Duodenal mucosa (tissue), 2 donors: ENCODE measurements around the gene ITK.
"Not testable (repeated sequence)": the region's sequence is repeated elsewhere in the genome, so short reads cannot be mapped to it uniquely, and the experiment has no call there.

Experiments used
- H3K27ac ChIP-seq: one replicate; pipeline ENCODE4 v1.7.0; 2013; ENCODE audit warnings: low read depth, low read length
- H3K27me3 ChIP-seq, 2 donors: one replicate each; pipeline ENCODE4 v1.7.0; 2013; ENCODE audit warnings: low read length in 2 of 2, control low read depth in 1 of 2; ENCODE audit not compliant: insufficient read depth in 2 of 2, control insufficient read depth in 1 of 2
- H3K36me3 ChIP-seq, 2 donors: one replicate each; pipeline ENCODE4 v1.7.0; 2013; ENCODE audit warnings: low read length in 2 of 2, control low read depth in 1 of 2; ENCODE audit not compliant: insufficient read depth in 2 of 2, control insufficient read depth in 1 of 2
- H3K4me1 ChIP-seq, 2 donors: one replicate each; pipeline ENCODE4 v1.7.0; 2013; ENCODE audit warnings: low read length in 2 of 2, control low read depth in 1 of 2; ENCODE audit not compliant: insufficient read depth in 2 of 2, control insufficient read depth in 1 of 2
- H3K4me3 ChIP-seq, 2 donors: one replicate each; pipeline ENCODE4 v1.7.0; 2013; ENCODE audit warnings: low read length in 2 of 2, low read depth in 1 of 2
- H3K9ac ChIP-seq, 2 donors: one replicate each; pipeline ENCODE4 v1.7.0; 2013; ENCODE audit warnings: low read length in 2 of 2, low read depth in 1 of 2
- H3K9me3 ChIP-seq, 2 donors: one replicate each; pipeline ENCODE4 v1.7.0; 2013; ENCODE audit warnings: low read length in 2 of 2, control low read depth in 1 of 2; ENCODE audit not compliant: control insufficient read depth in 1 of 2

The ITK gene

DNA sequence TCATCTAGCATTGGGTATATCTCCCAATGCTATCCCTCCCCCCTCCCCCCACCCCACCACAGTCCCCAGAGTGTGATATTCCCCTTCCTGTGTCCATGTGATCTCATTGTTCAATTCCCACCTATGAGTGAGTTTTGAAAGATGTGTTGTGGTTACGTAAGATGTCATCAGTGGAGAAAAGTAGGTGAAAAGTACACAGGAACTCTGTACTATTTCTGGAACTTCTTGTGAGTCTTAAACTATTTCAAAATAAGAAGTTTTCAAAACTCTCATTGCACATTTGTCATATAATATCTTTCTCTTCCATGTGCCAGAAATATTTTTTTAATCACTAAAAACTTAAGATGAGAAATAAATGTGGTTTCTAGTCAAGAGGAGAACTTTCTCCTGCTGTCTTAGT is 30.0 kb downstream of the ITK start:
- H3K4me3 ChIP-seq, H3K27me3 ChIP-seq, H3K9ac ChIP-seq, H3K36me3 ChIP-seq, H3K9me3 ChIP-seq, H3K27ac ChIP-seq, H3K4me1 ChIP-seq: not testable (repeated sequence)

DNA sequence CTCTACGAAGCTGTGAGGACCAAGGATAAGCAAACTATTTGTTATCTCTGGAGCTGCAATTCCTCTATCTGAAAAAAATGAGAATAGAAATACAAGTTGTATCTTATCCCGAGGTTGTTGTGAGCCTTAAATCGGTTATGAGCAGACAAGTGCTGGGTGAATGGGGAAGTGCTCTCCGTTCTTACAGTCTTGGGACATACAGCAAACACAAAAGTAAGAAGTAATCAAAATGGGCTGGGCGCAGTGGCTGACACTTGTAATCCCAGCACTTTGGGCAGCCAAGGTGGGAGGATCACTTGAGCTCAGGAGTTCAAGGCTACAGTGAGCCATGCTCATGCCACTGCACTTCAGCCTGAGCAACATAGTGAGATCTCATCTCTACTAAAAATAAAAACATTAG is 31.7 kb downstream of the ITK start:
- Histone ChIP-seq H3K27me3 (no peaks in the 10 kb centered on the region), H3K4me1 (peaks cover 0 to 9% of the 10 kb centered on the region in 2 donors), H3K27ac (no peak overlapping the region), H3K36me3 (no peaks in the 10 kb centered on the region), H3K9ac (no peak overlapping the region), H3K9me3 (no peaks in the 10 kb centered on the region), H3K4me3 (no peak overlapping the region)

DNA sequence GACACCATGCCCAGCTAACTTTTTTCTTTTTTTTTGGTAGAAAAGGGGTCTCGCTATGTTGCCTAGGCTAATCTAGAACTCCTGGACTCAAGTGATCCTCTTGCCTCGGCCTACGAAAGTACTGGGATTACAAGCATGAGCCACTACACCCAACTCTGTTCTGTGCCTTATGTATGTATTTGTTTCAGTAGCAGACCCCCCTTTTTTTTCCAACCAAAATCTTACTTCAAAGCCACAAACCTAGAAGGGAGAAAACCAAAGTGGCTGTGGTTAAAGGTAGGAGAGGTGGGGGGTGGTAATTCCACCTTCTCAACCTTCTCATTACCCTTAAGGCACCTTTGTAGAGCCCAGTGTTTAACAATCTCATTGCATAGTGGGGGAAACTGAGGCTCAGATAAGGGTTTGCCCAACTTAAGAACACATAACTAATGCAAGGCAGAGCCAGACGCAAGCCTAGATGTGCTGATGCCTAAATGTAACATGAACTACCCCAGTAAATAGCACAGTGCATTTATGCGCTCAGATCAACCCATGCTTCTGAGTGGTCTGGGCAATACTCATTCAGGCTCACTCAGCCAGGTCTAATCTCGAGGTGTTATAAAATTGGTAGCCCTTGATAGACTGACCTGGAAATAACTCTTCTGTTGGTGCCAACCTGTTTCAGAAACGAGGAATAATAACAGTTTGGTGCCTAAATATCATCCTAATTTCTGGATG is 33.0 kb downstream of the ITK start:
- H3K27me3 ChIP-seq, result no peaks in the 10 kb centered on the region
- no peaks in the 10 kb centered on the region for H3K36me3 ChIP-seq
- peaks cover 0 to 9% of the 10 kb centered on the region in 2 donors for H3K4me1 ChIP-seq
- no peak overlapping the region for H3K4me3 ChIP-seq
- H3K9me3 ChIP-seq, result no peaks in the 10 kb centered on the region
- no peak overlapping the region for H3K27ac ChIP-seq
- H3K9ac ChIP-seq, result no peak overlapping the region

DNA sequence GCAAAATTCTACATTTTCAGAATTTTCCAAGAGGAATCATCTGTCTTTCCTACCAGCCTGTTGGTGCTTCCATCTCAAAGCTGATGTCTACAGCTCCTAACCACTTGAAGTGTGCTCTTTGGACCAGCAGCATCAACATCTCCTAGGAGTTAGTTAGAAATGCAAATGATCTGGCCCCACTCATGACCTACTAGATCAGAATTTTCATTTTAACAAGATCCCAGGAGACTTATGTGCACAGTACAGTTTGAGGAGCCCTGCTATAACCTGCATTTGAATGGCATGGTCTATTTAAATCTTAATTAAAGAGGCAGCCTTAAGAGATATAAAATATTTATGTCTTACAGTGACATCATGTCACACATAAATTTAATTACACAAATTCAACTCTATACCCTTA is 33.8 kb downstream of the ITK start:
- no peak overlapping the region for H3K27ac ChIP-seq
- H3K36me3 ChIP-seq, result no peaks in the 10 kb centered on the region
- H3K27me3 ChIP-seq, result no peaks in the 10 kb centered on the region
- H3K4me1 ChIP-seq, result peaks cover 0 to 9% of the 10 kb centered on the region in 2 donors
- no peaks in the 10 kb centered on the region for H3K9me3 ChIP-seq
- no peak overlapping the region for H3K9ac ChIP-seq
- H3K4me3 ChIP-seq, result no peak overlapping the region

DNA sequence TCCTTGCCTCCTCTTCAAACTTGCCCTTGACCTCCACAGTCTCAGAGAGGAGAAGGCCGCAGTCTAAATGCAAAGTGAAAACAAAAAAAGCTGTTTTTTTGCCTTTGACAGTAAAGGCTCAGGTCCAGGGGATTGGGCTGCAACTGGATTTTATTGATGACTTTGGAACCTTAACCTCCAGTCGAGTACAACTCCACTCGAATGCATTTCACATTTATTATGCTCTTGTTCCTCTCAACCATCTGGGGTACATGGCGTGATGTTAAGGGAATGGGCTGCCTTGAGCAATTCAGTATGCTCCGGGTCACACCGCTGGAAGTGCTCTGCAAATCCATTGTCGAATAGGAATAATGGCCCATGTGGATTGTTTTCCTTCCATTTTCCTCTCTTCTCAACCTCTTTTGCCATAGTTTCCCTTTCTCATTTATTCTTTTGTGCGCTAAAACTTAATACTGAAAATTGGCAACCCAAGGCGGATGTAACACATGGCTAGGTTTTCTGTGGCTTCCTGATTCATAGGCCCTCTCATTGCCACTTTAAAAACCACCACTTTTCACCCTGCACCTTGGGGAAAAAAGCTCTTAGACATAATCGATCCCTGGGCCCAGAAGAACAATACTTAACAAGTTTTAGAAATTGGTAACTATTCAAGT is 34.3 kb downstream of the ITK start:
- H3K9ac ChIP-seq, result no peak overlapping the region
- H3K27me3 ChIP-seq, result no peaks in the 10 kb centered on the region
- peaks cover 0 to 9% of the 10 kb centered on the region in 2 donors for H3K4me1 ChIP-seq
- no peak overlapping the region for H3K27ac ChIP-seq
- no peaks in the 10 kb centered on the region for H3K36me3 ChIP-seq
- no peaks in the 10 kb centered on the region for H3K9me3 ChIP-seq
- no peak overlapping the region for H3K4me3 ChIP-seq

DNA sequence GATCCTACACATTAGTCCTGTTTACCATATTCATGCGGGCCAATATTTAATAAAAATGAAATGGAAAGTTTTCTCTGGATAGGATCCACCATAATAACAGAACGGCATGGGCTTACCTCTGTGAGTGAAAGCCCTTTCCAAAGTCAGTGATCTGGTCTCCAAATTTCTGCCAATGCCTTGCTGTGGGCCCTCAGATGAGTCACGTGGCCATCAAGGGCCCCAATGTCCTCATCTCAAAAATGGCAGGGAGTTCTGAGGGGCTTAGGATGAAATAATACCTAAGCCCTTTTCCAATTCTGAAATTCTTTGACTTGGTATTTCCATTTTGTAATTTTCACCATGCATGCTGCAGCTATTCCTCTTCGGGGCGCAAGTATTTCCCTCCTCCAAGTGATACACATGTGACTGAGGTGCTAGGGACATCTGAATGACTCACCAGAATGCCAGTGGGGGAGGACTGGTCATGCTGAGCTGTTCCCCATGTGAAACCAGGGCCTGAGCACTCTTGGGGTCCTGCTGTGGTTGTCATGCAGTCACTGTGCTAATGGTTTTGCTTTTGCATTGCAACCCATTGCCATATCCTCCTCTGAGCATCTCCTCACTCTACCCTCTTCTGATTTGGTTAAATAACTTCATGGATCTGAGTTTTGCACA is 35.0 kb downstream of the ITK start:
- H3K9me3 ChIP-seq, result no peaks in the 10 kb centered on the region
- no peak overlapping the region for H3K4me3 ChIP-seq
- H3K4me1 ChIP-seq, result peaks cover 0 to 9% of the 10 kb centered on the region in 2 donors
- no peaks in the 10 kb centered on the region for H3K36me3 ChIP-seq
- no peak overlapping the region for H3K9ac ChIP-seq
- no peaks in the 10 kb centered on the region for H3K27me3 ChIP-seq
- no peak overlapping the region for H3K27ac ChIP-seq

DNA sequence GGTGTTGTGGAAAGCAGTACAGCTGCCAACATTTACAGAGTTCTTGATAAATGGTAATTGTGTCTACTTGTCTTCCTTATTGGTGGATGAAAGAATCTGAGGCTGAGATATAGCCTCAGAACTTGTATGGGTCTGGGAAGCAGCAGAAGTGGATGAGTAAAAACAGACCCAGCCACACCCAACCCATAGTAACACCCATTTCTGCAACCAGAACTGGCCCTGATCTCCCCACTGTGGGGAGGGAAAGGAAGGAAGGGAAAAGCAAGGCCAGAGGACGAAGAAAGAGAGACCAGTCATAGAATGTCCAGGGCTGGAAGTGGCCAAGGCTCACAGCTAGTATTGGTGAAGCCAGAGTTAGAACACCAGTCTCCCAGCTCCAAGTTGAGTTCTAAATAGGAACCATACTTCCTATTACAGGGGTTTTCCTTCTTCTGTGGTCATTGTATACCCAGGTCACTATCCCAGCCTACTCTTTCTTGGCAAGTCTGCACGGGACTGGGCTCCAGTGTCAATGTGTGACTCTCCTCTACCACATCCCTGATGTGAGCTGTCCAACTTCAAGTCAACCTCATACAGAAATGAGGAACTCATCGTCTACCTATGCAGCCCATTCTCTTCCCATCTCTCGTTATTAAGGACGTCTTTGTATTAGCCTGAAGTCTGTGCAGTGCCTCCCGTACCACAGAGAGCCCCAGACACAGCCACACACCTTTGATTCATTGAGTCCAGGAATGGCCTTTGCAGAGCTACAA is 35.9 kb downstream of the ITK start:
- Histone ChIP-seq H3K36me3 (no peaks in the 10 kb centered on the region), H3K27ac (no peak overlapping the region)

DNA sequence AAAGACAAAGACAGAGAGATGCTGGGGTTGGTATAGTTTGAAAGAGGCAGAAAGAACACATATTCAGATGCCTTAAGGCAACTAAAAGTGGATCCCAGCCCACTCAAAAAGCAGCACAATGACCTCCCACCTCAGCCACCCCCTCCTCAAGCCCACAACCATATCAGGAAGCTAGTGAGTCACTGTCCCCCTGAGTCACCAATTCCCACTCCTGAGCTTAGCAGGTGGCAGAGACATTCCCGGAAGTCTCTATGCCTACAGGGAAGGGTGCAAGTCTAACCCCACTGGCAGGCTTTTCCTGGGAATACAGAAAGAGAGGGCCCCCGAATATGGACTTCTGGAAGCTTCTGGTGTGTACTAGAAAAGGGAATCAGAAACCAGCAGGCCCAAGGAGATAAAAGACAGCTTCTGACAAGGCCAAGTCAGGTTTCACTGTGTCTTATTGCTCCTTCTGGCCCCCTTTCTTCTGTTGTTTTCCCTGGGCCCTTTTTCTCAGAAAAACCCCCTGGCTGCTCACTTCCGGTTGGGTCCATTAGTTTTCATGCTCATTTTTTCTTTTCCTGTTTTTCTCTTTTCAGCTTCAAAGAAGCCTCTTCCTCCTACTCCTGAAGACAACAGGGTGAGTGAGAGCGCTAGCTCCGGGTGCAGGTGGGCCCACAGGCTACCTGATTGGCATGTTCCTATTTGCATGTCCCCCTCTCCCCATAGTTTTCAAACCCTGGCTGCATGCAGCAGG is 36.8 kb downstream of the ITK start:
- Histone ChIP-seq H3K27me3 (no peaks in the 10 kb centered on the region), H3K4me1 (peaks cover 0 to 9% of the 10 kb centered on the region in 2 donors), H3K9ac (no peak overlapping the region), H3K4me3 (no peak overlapping the region), H3K36me3 (no peaks in the 10 kb centered on the region), H3K9me3 (no peaks in the 10 kb centered on the region), H3K27ac (no peak overlapping the region)

More for the DNA sequence above, 35.9 kb downstream of the ITK start:
- Histone ChIP-seq H3K9me3 (no peaks in the 10 kb centered on the region), H3K4me1 (peaks cover 0 to 9% of the 10 kb centered on the region in 2 donors), H3K27me3 (no peaks in the 10 kb centered on the region), H3K4me3 (no peak overlapping the region), H3K9ac (no peak overlapping the region)

DNA sequence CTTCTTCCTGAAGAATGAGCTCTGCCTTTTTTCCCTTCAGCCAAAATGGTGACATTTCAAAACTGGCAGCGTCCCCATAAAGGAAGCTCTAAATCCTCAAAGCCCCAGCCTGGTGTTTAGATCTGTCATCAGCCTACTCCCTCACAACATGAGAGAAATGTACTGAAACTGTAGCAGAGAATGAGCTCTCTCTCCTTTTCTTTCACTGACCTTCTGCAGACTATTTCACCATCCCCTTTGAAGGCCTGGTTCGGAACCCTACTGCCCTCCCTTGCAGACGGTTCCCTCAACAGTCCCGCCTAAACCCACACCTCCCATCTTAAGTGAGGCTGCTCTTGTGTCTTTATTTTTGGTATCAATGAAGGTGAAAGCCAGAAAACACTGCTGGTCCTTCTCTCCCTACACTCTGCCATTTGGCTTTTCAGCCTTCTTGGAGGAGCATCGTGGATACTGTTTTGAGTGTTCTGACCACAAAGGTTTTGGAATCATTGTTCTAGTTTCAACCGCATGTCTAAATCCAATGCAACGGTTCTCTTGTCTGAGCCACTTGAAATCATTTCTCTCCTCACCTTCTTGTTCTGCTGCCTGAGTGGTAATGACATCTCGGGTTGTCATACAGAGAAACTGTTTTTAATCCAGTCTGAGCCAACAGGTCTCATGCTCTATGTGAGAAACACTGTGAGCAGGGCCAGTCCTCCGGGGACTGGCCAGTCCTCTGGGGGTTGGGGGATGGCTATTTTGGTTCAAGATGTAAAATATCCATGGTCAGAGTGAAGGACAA is 39.0 kb downstream of the ITK start:
- Histone ChIP-seq H3K36me3 (no peaks in the 10 kb centered on the region), H3K9ac (no peak overlapping the region), H3K4me3 (no peak overlapping the region), H3K4me1 (peaks cover 0 to 9% of the 10 kb centered on the region in 2 donors), H3K9me3 (no peaks in the 10 kb centered on the region), H3K27me3 (no peaks in the 10 kb centered on the region), H3K27ac (no peak overlapping the region)
